SJSA1 (cell line): ENCODE results near the gene ZNF362. TPM values are rescaled to one million over a fixed set of nuclear protein-coding genes. Genes with fewer than 3 reads are reported as not detected.

Source experiments
- DNase-seq, 2 experiments: peaks; one replicate each; pipeline ENCODE4 v3.0.0-alpha.2; 2015 to 2020; ENCODE audit warnings: low spot score in 2 of 2, low read depth in 1 of 2
- H3K27ac ChIP-seq: fragments of 250-450 bp; sonication (Bioruptor Pico); 2 replicates; pipeline ENCODE4 v1.5.1; 2020; ENCODE audit warnings: mild to moderate bottlenecking, moderate library complexity
- H3K27me3 ChIP-seq: fragments of 250-450 bp; sonication (Bioruptor Pico); replicated peaks from 2 replicates; pipeline ENCODE4 v1.5.1; 2020; ENCODE audit warnings: mild to moderate bottlenecking, moderate library complexity
- H3K36me3 ChIP-seq: fragments of 250-450 bp; sonication (Bioruptor Pico); 2 replicates; pipeline ENCODE4 v1.5.1; 2020; ENCODE audit warnings: mild to moderate bottlenecking
- H3K4me1 ChIP-seq: fragments of 250-450 bp; sonication (Bioruptor Pico); replicated peaks from 2 replicates; pipeline ENCODE4 v1.6.1; 2021; ENCODE audit warnings: mild to moderate bottlenecking
- H3K4me3 ChIP-seq: fragments of 250-450 bp; sonication (Bioruptor Pico); 2 replicates; pipeline ENCODE4 v1.5.1; 2020; ENCODE audit warnings: mild to moderate bottlenecking
- H3K9me3 ChIP-seq: fragments of 250-450 bp; sonication (Bioruptor Pico); replicated peaks from 2 replicates; pipeline ENCODE4 v1.5.1; 2020; ENCODE audit warnings: mild to moderate bottlenecking
- total RNA-seq: library from RNA; depleted of rRNA; stranded (reverse); fragments of >200 nt; shearing (Covaris generic); gene quantifications from 2 replicates; pipeline ENCODE4 v1.2.3, GENCODE V29; 2014

Gene ZNF362
- total RNA-seq, 1 experiment from 2014 or later = 21.4 TPM

DNA sequence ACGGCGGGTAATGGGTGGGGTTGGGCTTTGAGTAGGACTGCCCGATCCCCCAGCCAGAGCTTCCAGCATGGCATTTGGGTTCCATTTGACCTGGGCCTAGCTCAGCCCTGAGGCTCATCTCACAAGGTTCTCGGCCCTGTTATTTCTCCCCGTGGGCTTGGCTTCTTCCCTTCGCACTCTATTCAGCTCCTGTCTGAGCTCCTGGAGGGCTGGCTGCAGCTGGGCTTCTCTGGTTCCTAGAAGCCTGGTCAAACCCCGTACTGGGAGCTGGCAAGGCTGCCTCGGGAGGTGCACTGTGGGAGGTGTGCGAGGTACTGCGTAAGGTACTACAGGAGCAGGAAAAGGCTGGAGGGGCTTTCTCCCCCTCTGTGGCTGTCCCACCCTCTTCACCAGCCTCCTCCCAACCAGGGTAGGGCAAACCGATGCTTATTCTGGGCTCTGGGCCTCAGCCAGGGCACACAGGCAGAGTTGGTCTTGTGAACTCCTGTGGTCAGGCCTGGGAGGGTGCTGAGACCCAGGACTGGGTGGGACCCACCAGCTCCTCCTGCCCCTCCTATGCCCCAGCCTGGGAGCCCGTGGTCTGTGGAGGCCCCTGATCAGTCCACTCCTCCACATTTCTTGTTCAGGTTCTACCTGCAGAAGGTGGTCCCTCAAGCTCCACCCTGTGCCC, 63.8 kb downstream of the ZNF362 start:
- H3K4me3 ChIP-seq = no peak overlapping the region
- H3K27ac ChIP-seq = no peak overlapping the region
- H3K9me3 ChIP-seq = no peaks in the 10 kb centered on the region
- peaks cover 31% of the 10 kb centered on the region for H3K4me1 ChIP-seq
- DNase-seq = no peak
- H3K27me3 ChIP-seq = no peaks in the 10 kb centered on the region
- H3K36me3 ChIP-seq = peaks cover 27% of the 10 kb centered on the region

DNA sequence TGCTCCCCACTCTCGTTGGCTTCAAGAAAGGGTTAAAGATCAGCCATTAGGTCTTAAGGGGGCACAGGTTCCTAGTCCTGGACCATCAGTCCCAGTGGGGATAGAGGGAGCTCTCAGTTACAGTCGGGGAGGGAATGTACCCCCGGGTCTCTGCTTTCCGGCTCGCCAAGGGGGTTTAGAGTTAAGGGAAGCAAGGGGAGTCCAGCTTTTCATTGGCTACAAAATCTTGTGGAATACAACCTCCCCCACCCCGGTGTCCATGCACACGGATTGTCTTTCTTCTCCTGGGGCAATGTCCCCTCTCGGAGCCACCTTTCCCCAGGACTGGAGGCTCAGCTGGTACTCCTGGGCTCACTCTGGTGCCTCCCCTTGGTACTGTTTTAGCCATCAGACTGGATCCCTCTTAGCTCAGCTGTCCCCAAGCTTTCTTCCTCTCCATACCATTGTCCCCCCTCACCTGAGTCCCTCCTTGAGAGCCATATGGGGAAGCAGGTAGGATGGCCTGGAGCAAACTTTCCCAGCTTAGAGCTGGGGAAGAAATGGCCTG, 64.4 kb downstream of the ZNF362 start, which contains the start of gene A3GALT2:
A3GALT2 (minus strand) TSS at position 480 of the 547 bp plus-strand sequence; CDS start at position 480, 0 bp downstream.
- Histone ChIP-seq H3K27ac (no peak within 1 kb of the TSS), H3K4me1 (peaks cover 27% of the 10 kb centered on the region), H3K36me3 (peaks cover 33% of the 10 kb centered on the region), H3K4me3 (no peak within 1 kb of the TSS), H3K27me3 (no peaks in the 10 kb centered on the region), H3K9me3 (no peaks in the 10 kb centered on the region)
- DNase-seq = no peak

DNA sequence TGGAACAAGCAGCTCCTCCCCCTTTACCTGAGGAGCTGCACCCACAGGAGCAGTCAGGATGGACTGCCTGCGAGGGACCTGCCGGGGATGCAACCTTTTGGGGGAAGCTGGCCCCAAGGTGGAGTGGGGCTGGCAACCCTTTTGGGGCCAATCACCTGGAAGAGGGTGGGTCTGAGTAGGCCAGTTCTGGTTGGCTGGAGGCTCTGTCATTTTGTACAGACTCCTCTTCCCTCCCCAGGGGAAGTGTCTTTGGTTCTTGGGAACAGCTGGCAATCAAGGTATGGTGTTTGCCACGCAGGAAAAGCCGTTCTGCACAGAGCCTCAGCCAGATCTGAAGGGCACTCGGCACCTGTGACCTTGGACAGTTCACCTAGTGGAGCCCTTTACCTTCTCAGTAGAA, 64.9 kb downstream of the ZNF362 start:
- no peak for DNase-seq
- Histone ChIP-seq H3K36me3 (peaks cover 38% of the 10 kb centered on the region), H3K4me1 (peaks cover 22% of the 10 kb centered on the region), H3K27ac (no peak overlapping the region), H3K4me3 (no peak overlapping the region), H3K27me3 (no peaks in the 10 kb centered on the region), H3K9me3 (no peaks in the 10 kb centered on the region)

DNA sequence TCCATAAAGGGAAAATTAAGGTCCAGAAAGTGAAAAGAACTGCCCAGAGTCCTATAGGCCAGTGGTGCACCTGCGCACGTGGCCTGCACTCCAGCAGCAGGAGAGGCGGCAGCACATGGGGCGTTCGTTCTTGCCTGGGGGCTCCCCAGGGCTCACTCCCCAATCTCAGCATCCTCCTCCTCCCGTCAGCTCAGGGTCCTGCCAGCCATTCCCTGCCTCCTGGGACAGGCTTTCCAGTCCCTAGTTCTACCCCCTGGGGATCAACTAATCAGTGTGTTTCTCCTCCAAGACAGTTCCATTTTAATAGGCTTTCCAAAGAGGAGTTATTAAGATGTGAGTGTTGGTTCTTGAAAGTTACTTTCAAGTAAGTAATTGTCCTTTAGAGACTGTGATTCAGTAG, 65.8 kb downstream of the ZNF362 start:
- DNase-seq = no peak
- peaks cover 47% of the 10 kb centered on the region for H3K36me3 ChIP-seq
- H3K4me3 ChIP-seq = no peak overlapping the region
- H3K4me1 ChIP-seq = peaks cover 13% of the 10 kb centered on the region; the same call in 1 of the 2 replicates
- no peaks in the 10 kb centered on the region for H3K27me3 ChIP-seq
- H3K27ac ChIP-seq = no peak overlapping the region
- H3K9me3 ChIP-seq = no peaks in the 10 kb centered on the region

DNA sequence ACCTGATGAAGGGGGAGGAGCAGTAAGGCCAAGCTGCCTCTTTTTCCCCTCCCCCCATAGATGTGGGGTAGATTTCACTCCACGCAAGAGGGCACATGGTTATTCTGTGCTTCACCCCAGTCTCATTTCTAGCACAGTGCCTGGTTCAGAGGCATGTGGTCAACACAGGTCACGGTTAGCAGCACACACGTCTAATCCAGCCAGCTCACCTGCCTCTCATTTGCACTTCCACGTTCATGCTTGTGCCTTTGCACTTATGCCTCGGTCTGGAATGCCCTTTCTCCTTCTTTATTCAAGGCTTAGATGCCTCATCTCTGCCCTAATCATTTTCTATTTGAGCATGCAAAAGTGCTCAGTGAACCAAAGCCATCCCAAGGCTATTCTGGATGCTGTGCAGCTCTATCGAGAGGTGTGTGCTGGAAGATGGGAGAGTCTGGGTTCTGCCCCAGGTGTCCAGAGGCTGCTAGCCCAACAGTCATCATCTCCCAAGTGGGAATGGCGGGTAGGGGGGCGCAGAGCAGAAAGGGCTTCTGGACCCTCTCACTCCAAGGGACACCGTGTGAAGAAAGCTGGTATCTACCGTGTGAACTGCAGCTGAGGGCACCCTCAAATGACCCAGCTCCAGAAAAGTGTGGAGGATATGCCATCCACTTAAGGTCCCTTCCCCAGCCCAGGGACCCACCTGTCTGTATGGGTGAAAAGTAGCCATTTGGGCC, 66.7 kb downstream of the ZNF362 start:
- Histone ChIP-seq H3K27me3 (no peaks in the 10 kb centered on the region), H3K4me3 (no peak overlapping the region), H3K27ac (no peak overlapping the region), H3K4me1 (0 out of 2 replicates have a peak, but pooled peaks cover 3% of the 10 kb centered on the region), H3K36me3 (peaks cover 57% of the 10 kb centered on the region), H3K9me3 (no peaks in the 10 kb centered on the region)
- no peak for DNase-seq

DNA sequence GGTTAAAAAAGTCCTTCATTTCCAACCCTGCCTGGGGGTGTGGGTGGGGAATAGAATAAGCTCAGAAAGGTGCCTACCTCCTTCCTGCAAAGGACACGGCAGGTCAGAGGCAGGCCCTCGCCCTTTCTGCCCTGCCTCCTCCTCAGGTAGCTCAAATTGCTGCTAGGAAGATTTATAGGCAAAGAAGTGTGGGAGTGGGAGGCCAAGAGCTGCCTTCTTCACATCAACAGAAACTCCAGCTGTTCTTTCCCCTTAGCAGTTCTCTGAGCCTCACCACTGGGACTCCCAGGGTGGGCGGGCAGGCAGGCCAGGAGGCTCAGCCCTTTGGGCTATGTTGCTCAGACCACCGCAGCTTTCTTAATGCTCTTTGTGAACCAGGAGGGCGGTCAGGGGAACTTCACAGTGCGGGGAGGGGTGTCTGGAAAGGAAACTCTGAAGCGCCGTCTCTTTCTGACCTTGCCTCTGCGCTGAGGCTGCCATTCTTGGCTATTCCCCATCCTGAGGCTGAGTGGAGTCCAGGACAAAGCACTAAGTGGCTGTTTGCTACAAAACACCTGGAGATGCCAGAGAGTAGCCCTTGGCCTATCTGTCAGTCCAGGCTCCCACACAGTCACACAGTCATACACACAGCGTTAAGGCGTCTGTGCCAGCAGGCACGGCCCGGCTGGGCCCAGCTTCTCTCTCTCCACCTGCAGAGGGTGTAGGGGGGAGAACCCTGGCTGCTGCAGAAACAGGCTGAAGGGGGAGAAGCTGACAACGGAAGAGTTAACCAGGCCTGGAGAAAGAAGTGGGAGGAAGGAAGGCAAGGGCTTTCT, 67.6 kb downstream of the ZNF362 start:
- no peaks in the 10 kb centered on the region for H3K27me3 ChIP-seq
- no peak overlapping the region for H3K4me3 ChIP-seq
- DNase-seq = no peak
- H3K36me3 ChIP-seq = peaks cover 65% of the 10 kb centered on the region
- no peak overlapping the region for H3K27ac ChIP-seq
- no peaks in the 10 kb centered on the region for H3K9me3 ChIP-seq
- H3K4me1 ChIP-seq = no peaks in the 10 kb centered on the region

DNA sequence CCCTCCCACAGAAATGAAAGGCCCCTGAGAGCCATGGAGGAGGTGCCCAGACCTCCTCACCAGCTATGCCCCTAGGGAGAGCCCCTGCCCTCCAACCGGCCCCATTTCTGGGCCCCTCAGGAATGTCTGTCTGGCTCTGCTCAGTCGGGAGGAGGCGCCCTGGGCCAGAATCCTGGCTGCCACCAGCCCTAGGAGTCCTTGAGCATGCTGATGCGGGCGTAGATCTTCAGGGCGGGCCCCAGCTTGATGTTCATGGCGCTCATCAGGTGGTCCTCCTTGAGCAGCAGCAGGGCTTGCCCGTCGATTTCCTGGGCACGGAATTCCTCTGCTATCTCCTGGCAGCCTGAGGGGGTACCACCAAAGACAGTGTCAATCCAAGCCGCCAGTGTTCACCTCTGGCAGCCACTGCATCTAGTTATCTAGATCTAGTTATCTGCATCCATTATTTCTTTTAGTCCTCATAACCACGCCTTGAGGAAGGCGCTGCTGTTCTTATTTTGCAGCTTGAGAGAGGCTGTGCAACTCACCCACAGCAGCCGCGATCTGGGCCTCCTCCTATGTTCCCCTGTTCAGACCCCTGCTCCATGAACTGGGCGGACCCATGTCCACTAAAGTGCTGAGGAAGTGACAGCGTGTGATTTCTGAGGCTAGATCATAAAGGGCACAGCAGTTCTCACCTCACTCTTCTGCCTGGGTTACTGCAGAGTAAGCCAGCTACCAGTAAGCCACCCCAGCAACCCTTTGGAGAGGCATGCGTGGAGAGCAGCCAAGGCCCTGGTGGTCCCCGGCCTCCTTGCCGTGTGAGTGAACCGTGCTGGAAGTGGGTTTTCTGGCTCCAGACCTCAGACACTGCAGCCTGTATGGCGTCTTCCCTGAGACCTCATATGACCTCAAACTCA, 68.6 kb downstream of the ZNF362 start:
- Histone ChIP-seq H3K9me3 (no peaks in the 10 kb centered on the region), H3K4me3 (no peak overlapping the region), H3K27ac (no peak overlapping the region), H3K4me1 (no peaks in the 10 kb centered on the region), H3K36me3 (peaks cover 76% of the 10 kb centered on the region), H3K27me3 (no peaks in the 10 kb centered on the region)
- DNase-seq = no peak

DNA sequence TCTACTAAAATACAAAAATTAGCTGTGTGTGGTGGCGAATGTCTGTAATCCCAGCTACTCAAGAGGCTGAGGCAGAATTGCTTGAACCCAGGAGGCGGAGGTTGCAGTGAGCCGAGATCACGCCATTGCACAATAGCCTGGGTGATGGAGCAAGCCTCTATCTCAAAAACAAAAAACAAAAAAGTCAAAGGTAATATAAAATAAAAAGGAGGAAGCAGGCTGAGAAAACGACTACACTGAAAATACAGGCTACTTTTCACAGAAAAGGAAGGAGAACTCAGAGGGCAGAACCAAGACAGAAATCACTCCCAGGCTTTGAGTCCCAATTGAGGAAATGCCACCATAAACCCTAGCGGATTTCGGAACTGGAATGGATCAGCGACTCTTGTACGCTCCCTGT, 70.5 kb downstream of the ZNF362 start:
- Histone ChIP-seq H3K4me3 (no peak overlapping the region), H3K36me3 (peaks cover 94% of the 10 kb centered on the region), H3K27me3 (no peaks in the 10 kb centered on the region), H3K27ac (no peak overlapping the region), H3K9me3 (no peaks in the 10 kb centered on the region), H3K4me1 (no peaks in the 10 kb centered on the region)
- DNase-seq = no peak

DNA sequence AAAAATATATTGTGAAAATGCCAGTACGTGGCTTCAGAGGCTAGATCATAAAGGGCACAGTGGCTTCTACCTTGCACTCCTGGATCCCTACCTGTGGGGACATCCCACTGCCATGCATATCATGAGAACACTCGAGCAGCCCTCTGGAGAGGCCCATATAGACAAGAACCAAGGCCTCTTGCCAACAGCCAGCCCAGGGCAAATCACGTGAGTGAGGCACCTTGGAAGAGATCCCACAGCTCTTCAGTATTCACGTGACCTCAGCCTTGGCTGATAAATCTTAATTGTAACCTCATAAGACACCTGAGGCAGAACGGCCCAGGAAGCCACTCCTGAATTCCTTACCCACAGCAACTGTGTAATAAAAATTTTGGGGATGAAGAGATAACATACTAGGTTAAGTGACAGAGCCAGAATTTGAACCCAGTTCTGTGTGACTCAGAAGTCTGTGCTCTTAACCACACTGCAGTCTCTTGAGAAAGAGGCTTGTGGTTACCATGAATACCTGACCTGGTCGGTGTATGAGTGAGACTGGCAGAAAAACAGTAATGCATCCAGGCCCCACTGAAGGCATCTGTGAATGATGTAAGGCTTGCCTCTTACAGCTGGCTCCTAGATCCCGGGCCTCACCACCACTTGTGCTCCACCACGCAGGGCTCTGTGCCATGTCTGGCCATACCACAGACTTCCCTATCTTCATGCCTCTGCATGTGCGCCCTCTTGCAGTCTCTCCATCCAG, 71.5 kb downstream of the ZNF362 start:
- Histone ChIP-seq H3K36me3 (peaks cover 100% of the 10 kb centered on the region), H3K27me3 (no peaks in the 10 kb centered on the region), H3K4me1 (no peaks in the 10 kb centered on the region), H3K9me3 (no peaks in the 10 kb centered on the region), H3K27ac (no peak overlapping the region), H3K4me3 (no peak overlapping the region)
- no peak for DNase-seq

DNA sequence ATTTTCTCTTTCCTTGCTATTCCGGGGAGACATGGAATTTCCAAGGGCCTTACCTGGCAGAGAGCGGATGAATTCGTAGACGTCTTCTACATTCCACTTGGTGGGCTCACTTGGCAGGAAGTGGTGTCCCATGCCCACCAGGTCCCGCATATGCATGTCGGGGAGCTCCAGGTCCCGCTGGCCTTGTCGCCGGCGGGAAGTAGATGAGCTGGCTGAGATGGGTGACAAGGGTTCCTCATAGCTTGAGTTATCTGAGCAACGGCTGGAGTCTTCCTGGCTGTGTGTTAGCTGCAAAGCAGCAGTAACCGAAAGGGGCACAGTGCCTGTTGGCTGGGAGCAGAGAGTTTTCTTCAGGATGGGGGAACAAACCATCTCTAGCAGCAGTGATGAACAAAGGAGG, 72.5 kb downstream of the ZNF362 start:
- peaks cover 100% of the 10 kb centered on the region for H3K36me3 ChIP-seq
- H3K27ac ChIP-seq = no peak overlapping the region

DNA sequence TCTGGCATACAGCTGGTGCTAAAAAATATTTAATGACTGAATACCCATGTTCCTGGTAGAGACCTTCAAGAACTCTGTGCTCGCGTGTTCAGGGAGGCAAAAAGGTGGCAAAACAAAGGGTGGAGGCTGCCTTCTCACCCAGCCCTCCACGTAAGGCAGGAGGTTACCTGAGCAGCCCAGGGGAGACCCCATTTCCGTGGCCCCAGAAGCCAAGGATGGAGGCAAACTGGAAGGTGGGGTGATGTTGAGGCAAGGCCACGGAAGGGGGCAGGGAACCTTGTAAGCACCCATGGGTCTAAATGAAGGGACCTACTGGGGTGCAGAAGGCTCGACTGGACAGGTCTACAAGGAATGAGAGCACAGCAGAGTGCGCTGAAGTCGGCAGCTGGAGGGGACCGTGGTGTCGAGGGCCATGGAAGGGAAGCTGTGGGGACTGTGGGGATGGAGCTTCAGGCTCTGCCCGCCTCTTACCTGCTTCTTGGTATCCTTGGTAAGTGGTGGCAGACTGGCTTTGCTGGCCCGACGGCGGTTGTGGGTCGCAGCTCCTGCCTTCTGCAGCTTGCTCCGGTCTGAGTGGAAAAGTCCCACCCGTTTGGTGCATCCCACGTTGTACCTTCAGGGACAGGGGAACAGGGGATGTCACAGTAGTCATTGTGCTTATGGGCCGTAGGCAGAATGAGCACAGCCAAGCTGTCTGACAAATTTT, 73.5 kb downstream of the ZNF362 start:
- no peak for DNase-seq
- Histone ChIP-seq H3K9me3 (no peaks in the 10 kb centered on the region), H3K4me1 (no peaks in the 10 kb centered on the region), H3K27me3 (no peaks in the 10 kb centered on the region), H3K4me3 (no peak overlapping the region), H3K36me3 (peaks cover 100% of the 10 kb centered on the region), H3K27ac (no peak overlapping the region)

More for the DNA sequence above, 72.5 kb downstream of the ZNF362 start:
- no peak overlapping the region for H3K4me3 ChIP-seq
- H3K27me3 ChIP-seq = no peaks in the 10 kb centered on the region
- DNase-seq = no peak
- H3K9me3 ChIP-seq = no peaks in the 10 kb centered on the region
- H3K4me1 ChIP-seq = no peaks in the 10 kb centered on the region

DNA sequence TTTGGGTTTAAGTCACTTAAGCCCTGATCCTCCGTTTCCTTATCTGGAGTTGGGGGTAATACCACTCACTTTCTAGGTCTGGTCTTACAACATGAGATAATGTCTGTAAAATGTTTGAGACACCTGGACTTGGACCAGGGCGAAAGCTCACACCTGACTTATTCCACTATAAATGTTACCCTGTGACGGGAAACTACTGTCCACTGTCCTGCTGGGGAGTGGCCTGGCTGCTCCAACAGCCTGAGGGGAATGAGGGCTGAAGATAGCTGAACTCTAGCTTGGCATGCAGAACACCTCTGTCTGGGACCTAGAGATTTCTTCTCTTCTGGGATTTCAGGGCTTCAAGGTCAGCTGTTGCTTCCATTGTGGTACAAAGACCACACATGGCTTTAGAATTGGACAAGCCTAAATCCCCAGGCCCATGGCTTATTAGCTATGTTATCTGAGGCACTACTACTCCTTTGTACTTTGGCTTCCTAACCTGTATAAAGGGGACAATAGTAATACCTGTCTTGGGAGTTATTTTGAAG, 74.1 kb downstream of the ZNF362 start:
- H3K9me3 ChIP-seq = no peaks in the 10 kb centered on the region
- no peaks in the 10 kb centered on the region for H3K27me3 ChIP-seq
- H3K27ac ChIP-seq = no peak overlapping the region
- DNase-seq = no peak
- peaks cover 97% of the 10 kb centered on the region for H3K36me3 ChIP-seq
- no peaks in the 10 kb centered on the region for H3K4me1 ChIP-seq
- no peak overlapping the region for H3K4me3 ChIP-seq
